Natural killer cell (primary cell): ENCODE measurements around the gene NEIL1. TPM values are rescaled to one million over a fixed set of nuclear protein-coding genes. Genes with fewer than 3 reads are reported as not detected.
A peak's percentile ranks its signal among the peaks of the same experiment; 100 is the strongest.

ENCODE experiments used
- ATAC-seq, 3 donors: fragments of 150-1000 bp in 2 of 3; fragments of 200-7000 bp in 1 of 3; cut with Tn5 transposase; 1 replicate in 1 of 3; 2 replicates in 2 of 3; pipeline ENCODE4 v1.10.0; 2021; ENCODE audit warnings: mild to moderate bottlenecking in 2 of 3, moderate library complexity in 2 of 3
- DNase-seq, 2 donors: peaks; one replicate each; pipeline versions ENCODE4 v3.0.0 to v3.0.0-alpha.2; 2013 to 2021; ENCODE audit warnings: mixed read lengths in 1 of 2
- H3K27ac ChIP-seq: one replicate; pipeline ENCODE4 v1.5.1; 2013; ENCODE audit warnings: mild to moderate bottlenecking, low read length
- H3K27me3 ChIP-seq: one replicate; pipeline ENCODE4 v1.6.1; 2013; ENCODE audit warnings: low read length; ENCODE audit not compliant: control insufficient read depth, insufficient read depth
- H3K36me3 ChIP-seq: one replicate; pipeline ENCODE4 v1.6.1; 2013; ENCODE audit warnings: low read length; ENCODE audit not compliant: control insufficient read depth, insufficient read depth
- H3K4me1 ChIP-seq: one replicate; pipeline ENCODE4 v1.6.1; 2013; ENCODE audit warnings: low read length; ENCODE audit not compliant: control insufficient read depth, insufficient read depth
- H3K4me3 ChIP-seq: one replicate; pipeline ENCODE4 v1.5.1; 2013; ENCODE audit warnings: low read length
- H3K9me3 ChIP-seq: one replicate; pipeline ENCODE4 v1.6.1; 2013; ENCODE audit warnings: low read length; ENCODE audit not compliant: control insufficient read depth, insufficient read depth
- H3K27ac Mint-ChIP-seq, 2 donors: one replicate each; pipeline ENCODE4 v1.8.0; 2022; ENCODE audit warnings: mild to moderate bottlenecking in 2 of 2, mixed read lengths in 2 of 2, moderate library complexity in 1 of 2
- H3K27me3 Mint-ChIP-seq, 2 donors: one replicate each; pipeline ENCODE4 v1.8.0; 2022; ENCODE audit warnings: low read depth in 2 of 2, mixed read lengths in 2 of 2
- H3K36me3 Mint-ChIP-seq: one replicate; pipeline ENCODE4 v1.8.0; 2022; ENCODE audit warnings: mixed read lengths
- H3K4me1 Mint-ChIP-seq, 2 donors: one replicate each; pipeline ENCODE4 v1.8.0; 2022; ENCODE audit warnings: mixed read lengths in 2 of 2
- H3K4me3 Mint-ChIP-seq: one replicate; pipeline ENCODE4 v1.8.0; 2022; ENCODE audit warnings: mild to moderate bottlenecking, moderate library complexity, mixed read lengths
- H3K9me3 Mint-ChIP-seq, 2 donors: one replicate each; pipeline ENCODE4 v1.8.0; 2022; ENCODE audit warnings: mixed read lengths in 2 of 2
- CTCF ChIP-seq: fragments of 200-600 bp; IDR thresholded peaks from one replicate; pipeline ENCODE4 v1.8.0; 2022; ENCODE audit warnings: antibody characterized with exemption
- WGBS: methylation state at CpG from one replicate; pipeline ENCODE4 v1.1.7; 2013; ENCODE audit warnings: missing lambda C conversion rate; ENCODE audit not compliant: insufficient coverage; 5-methylcytosine and 5-hydroxymethylcytosine counted together
- intact Hi-C: fragments of 100-400 bp; cut with micrococcal nuclease; formaldehyde crosslinking; loops from one replicate; pipeline ENCODE4 v1.14.2; 2022
- total RNA-seq, 4 donors: library from RNA; stranded (reverse); fragments of 120-200 nt in 1 of 4; gene quantifications; one replicate each; pipeline versions ENCODE4 v1.2.3 to v1.2.4, GENCODE V29; 2013 to 2022

The NEIL1 gene
- total RNA-seq, 3 donors from 2014 or later (not counting 1 experiment from before 2014, with no cell fraction given), result 97.1 to 324 (median 112) TPM

- WGBS, result 94% methylated on average over 7 of the region's 7 CpGs
- no peak for DNase-seq
- ATAC-seq, result no peak
- Mint-ChIP-seq H3K27me3 (no peaks in the 10 kb centered on the region), H3K27ac (peak overlapping the region; percentile 31 to 69), H3K4me1 (peaks cover 20 to 23% of the 10 kb centered on the region in 2 donors), H3K9me3 (peaks cover 2 to 8% of the 10 kb centered on the region in 2 donors), H3K36me3 (peaks cover 7% of the 10 kb centered on the region), H3K4me3 (no peak overlapping the region)
- no peak for TF ChIP-seq CTCF
- no peaks in the 10 kb centered on the region for H3K27me3 ChIP-seq
- peaks cover 27% of the 10 kb centered on the region for H3K36me3 ChIP-seq
- H3K4me1 ChIP-seq, result peaks cover 21% of the 10 kb centered on the region
- H3K27ac ChIP-seq, result no peak overlapping the region
- H3K9me3 ChIP-seq, result peaks cover 16% of the 10 kb centered on the region
- H3K4me3 ChIP-seq, result no peak overlapping the region
- intact Hi-C loops, result no loop called here
These were observed 7.6 kb downstream of the NEIL1 start for GRCh38 chr15:75354454-75354853.

GRCh38 chr15:75355369-75355768 lies 8.5 kb downstream of the NEIL1 start:
- Histone ChIP-seq H3K4me3 (no peak overlapping the region), H3K27me3 (no peaks in the 10 kb centered on the region), H3K4me1 (peaks cover 12% of the 10 kb centered on the region), H3K9me3 (peaks cover 7% of the 10 kb centered on the region), H3K36me3 (peaks cover 35% of the 10 kb centered on the region), H3K27ac (no peak overlapping the region)
- ATAC-seq (no peak), DNase-seq (no peak)
- no peaks in the 10 kb centered on the region for H3K27me3 Mint-ChIP-seq
- no peak overlapping the region for H3K4me3 Mint-ChIP-seq
- no peak for TF ChIP-seq CTCF
- WGBS, result 90% methylated on average over 4 of the region's 4 CpGs
- intact Hi-C loops, result no loop called here
- no peaks in the 10 kb centered on the region for H3K36me3 Mint-ChIP-seq
- peak overlapping the region in 1 of 2 donors; percentile 31 for H3K27ac Mint-ChIP-seq
- peaks cover 0 to under 1% of the 10 kb centered on the region in 2 donors for H3K9me3 Mint-ChIP-seq
- peaks cover 10 to 16% of the 10 kb centered on the region in 2 donors for H3K4me1 Mint-ChIP-seq

- intact Hi-C loops, result no loop called here
- no peaks in the 10 kb centered on the region for H3K9me3 Mint-ChIP-seq
- Histone ChIP-seq H3K9me3 (peaks cover under 1% of the 10 kb centered on the region), H3K4me1 (peaks cover 6% of the 10 kb centered on the region), H3K27me3 (no peaks in the 10 kb centered on the region), H3K27ac (no peak overlapping the region), H3K4me3 (no peak overlapping the region), H3K36me3 (peaks cover 39% of the 10 kb centered on the region)
- no peaks in the 10 kb centered on the region for H3K36me3 Mint-ChIP-seq
- H3K4me1 Mint-ChIP-seq, result peaks cover 4 to 14% of the 10 kb centered on the region in 2 donors
- WGBS, result 97% methylated on average over 28 of the region's 28 CpGs
- ATAC-seq, result no peak
- no peak overlapping the region for H3K4me3 Mint-ChIP-seq
- DNase-seq, result no peak
- no peak for TF ChIP-seq CTCF
- H3K27me3 Mint-ChIP-seq, result no peaks in the 10 kb centered on the region
- no peak overlapping the region for H3K27ac Mint-ChIP-seq
These were observed 9.2 kb downstream of the NEIL1 start for GRCh38 chr15:75356006-75356405.

- Mint-ChIP-seq H3K4me1 (peaks cover 0 to 9% of the 10 kb centered on the region in 2 donors), H3K4me3 (no peak overlapping the region), H3K9me3 (no peaks in the 10 kb centered on the region), H3K27me3 (no peaks in the 10 kb centered on the region), H3K27ac (no peak overlapping the region), H3K36me3 (no peaks in the 10 kb centered on the region)
- WGBS, result 97% methylated on average over 20 of the region's 20 CpGs
- Histone ChIP-seq H3K36me3 (peaks cover 44% of the 10 kb centered on the region), H3K9me3 (no peaks in the 10 kb centered on the region), H3K27ac (no peak overlapping the region), H3K4me3 (no peak overlapping the region), H3K27me3 (no peaks in the 10 kb centered on the region), H3K4me1 (peaks cover under 1% of the 10 kb centered on the region)
- intact Hi-C loops, result no loop called here
- no peak for DNase-seq
- TF ChIP-seq CTCF, result no peak
- no peak for ATAC-seq
These were observed 9.7 kb downstream of the NEIL1 start for GRCh38 chr15:75356517-75356916.
